ENCODE results near the gene SSH2.
"Not testable (repeated sequence)": the region's sequence is repeated elsewhere in the genome, so short reads cannot be mapped to it uniquely, and the experiment has no call there.

Gene SSH2

DNA sequence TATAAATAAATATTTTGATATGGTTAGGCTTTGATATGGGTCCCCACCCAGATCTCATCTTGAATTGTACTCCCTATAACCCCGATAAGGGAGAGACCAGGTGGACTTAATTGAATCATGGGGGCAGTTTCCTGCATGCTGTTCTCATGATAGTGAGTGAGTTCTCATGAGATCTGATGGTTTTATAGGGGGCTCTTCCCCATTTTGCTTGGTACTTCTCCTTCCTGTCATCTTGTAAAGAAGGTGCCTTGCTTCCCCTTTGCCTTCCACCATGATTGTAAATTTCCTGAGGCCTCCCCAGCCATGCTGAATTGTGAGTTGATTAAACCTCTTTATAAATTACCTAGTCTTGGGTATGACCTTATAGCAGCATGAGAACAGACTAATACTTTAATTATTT is 55.7 kb downstream of the SSH2 start:
- DNase-seq (ENCODE audit: low spot score): not testable (repeated sequence)

DNA sequence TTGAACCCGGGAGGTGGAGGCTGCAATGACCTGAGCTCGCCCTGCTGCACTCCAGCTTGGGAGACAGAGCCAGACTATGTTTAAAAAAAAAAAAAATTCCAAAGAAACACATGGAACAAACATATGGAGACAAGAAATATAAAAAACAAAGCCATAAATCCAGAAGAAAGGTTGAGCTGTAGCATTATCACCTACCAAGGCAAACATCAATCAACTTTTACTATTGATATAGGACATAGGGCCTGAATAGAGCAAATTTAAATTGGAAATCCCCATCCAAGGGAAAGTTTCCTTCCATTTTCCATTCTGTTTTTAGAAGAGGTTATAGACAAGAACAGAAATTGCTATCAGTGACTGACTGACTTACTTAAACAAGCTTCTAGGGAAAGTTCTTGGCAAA is 56.6 kb downstream of the SSH2 start:
- DNase-seq (ENCODE audit: low spot score): no peak

DNA sequence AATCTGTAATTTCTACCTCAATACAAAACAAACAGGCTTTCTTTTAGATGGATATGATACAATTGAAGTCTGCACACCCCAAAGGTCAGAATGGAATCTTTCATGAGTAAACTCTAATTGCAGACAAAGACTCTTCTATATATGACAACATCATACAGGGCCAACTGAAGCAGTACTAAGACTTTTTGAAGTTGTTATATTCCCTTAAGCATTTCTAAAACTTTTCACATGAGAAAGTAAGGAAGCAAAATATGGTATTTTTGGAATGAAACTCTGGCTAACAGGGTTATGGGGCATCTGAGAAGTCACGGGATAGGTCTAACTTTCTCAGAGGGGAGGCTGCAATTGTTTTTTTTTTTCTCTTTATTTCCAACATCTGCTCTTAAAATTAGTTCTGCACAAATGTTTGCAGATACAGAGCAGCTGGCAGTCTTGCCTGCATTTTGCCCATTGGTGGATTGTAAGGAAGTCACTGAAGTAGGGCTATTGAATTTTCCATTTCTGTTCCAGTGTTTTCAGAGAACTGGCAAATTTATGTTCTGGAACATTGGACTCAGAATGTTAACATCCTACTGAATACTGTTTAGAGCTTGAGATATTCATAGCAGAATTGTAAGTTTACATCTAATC is 59.1 kb downstream of the SSH2 start:
- no peak for DNase-seq (ENCODE audit: low spot score)

DNA sequence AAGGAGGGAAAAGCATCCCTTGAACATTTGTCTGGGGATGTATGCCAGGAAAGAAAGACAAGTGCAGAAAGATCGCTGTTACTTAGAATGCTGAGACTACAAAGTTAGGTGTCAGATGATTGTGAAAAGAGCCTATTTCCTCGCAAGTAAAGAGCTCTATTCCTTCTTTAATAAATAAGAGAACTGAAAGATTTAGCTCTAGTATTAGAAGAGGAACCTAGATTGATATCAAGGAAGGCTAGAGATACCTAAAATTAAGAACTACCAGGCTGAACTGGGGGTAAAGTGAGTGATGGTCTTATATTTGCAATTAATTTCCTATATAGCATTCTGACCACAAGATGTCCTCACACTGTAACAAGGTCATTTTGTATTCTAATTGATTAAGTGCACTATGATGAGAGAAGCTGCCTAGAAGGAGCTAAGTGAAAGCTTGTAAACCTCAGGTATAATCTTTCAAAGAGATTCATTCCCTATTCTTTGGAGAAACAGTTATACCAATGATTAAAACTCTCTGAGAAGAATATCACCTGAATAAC is 62.3 kb downstream of the SSH2 start:
- DNase-seq (ENCODE audit: low spot score): no peak

DNA sequence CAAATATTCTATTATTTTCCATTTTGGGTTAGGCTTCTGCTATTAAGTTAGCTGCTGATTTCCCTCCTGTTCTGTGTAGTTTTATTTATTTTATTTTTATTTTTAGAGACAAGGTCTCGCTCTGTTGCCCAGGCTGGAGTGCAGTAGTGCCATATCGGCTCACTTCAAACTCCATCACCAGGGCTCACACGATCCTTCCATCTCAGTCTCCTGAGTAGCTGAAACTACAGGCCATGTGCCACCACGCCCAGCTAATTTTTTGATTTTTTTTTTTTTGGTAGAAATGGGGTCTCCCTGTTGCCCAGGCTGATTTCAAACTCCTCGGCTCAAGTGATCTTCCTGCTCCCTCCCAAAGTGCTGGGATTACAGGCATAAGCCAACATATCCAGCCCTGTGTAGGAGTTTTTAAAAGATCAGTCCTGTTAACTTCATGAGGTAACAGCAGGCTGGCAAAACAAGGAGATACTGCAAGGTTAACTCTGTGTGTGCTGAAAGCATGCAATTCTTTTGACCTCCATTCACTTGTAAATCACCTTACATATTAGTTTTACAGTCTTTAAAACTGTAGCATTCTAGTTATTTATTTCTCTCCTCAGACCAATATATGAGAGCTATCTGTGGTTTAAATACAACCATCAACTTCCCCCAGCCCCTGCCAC is 63.2 kb downstream of the SSH2 start:
- no peak for DNase-seq (ENCODE audit: low spot score)

DNA sequence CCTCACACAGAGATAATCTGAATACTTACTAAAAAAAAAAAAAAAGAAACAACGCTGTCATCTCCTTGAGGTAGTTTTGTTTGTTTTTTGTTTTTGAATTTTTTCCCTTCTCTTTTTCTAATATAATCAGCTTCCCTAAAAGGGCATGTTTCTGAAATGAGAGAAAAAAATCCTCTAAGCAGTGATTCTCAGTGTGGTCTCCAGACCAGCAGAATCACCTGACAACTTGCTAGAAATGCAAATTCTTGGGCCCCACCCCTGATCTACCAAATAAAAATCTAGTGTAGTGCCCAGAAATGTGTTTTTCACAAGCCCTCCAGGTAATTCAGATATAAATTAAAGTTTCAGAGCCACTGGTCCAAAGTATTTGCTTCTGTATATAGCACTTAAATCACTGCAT is 65.4 kb downstream of the SSH2 start:
- no peak for DNase-seq (ENCODE audit: low spot score)

DNA sequence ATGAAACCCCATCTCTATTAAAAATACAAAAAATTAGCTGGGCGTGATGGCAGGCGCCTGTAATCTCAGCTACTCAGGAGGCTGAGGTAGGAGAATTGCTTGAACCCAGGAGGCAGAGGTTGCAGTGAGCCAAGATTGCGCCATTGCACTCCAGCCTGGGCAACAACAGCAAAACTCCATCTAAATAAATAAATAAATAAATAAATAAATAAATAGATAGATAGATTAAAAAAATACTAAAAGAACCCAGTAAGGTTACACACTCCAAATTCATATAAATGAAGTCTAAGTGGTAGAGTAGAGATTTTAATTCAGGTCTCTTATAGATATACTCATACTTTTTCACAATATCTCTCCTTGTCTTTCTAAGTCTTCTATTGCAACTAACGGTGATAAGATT is 65.9 kb downstream of the SSH2 start:
- DNase-seq (ENCODE audit: low spot score): not testable (repeated sequence)

DNA sequence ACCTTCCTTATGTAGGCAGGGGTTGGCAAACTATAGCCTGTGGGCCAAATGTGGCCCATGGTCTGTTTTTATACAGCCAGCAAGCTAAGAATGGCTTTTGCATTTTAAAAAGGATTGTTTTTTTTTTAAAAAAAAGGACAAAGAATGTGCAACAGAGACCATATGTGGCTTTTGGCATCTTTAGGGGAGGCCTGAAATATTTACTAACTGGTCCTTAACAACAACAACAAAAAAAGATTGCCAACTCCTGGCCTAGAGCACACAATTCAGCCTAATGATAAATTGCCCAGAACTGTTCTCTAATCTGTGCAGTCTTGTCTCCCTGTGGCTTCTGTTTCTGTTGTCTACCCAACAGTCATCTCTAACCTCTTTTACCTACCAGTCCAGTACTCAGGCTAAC is 67.1 kb downstream of the SSH2 start:
- DNase-seq (ENCODE audit: low spot score): no peak

DNA sequence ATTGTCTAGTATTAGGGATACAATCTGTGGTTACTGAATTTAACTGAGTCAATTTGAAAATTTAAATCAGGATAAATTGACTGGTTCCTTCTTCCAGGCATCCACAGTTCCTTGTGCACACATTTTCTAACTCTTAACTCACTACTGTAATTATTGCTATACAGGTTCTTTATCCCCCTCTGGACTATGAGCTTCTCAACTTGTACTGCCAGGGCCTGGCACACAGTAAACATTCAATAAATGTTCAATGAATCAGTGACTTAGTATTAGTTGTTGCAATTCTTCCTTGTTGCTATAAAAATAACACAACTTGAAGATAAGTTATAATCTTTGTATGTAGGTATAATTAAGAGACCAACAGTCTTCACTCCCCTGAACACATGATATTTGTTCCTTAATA is 67.9 kb downstream of the SSH2 start:
- DNase-seq (ENCODE audit: low spot score): no peak

DNA sequence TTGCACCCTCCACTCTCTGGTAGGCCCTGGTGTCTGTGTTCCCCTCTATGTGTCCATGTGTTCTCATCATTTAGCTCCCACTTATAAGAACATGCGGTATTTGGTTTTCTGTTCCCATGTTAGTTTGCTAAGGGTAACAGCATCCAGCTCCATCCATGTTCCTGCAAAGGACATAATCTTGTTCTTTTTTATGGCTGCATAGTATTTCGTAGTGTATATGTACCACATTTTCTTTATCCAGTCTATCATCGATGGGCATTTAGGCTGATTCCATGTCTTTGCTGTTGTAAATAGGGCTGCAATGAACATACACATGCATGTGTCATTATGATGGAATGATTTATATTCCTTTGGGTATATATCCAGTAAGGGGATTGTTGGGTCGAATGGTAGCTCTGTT is 70.6 kb downstream of the SSH2 start:
- DNase-seq (ENCODE audit: low spot score): not testable (repeated sequence)

DNA sequence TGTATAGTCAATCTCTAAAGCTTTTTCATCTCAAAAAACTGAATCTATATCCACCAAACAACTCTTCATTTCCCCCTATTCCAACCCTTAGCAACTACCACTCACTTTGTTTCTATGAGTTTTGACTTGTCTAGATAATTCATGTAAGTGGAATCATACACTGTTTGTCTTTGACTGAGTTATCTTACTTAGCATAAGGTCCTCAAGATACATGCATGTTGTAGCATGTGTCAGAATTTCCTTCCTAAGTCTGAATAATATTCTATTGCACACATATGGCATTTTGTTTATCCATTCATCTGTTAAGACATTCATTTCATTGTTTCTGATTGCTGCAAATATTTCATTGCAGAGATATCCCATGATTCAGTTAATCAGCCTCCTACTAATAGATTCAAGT is 72.2 kb downstream of the SSH2 start:
- DNase-seq (ENCODE audit: low spot score): no peak

DNA sequence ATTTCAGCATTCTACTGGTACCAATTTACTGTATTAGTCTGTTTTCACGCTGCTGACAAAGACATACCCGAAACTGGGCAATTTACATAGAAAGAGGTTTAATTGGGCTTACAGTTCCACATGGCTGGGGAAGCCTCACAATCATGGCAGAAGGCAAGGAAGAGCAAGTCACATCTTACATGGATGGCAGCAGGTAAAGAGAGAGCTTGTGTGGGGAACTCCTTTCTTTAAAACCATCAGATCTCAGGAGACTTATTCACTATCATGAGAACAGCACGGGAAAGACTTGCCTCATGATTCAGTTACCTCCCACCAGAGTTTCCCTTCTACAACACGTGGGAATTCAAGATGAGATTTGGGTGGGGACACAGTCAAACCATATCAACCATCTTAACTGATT is 72.9 kb downstream of the SSH2 start:
- not testable (repeated sequence) for DNase-seq (ENCODE audit: low spot score)

DNA sequence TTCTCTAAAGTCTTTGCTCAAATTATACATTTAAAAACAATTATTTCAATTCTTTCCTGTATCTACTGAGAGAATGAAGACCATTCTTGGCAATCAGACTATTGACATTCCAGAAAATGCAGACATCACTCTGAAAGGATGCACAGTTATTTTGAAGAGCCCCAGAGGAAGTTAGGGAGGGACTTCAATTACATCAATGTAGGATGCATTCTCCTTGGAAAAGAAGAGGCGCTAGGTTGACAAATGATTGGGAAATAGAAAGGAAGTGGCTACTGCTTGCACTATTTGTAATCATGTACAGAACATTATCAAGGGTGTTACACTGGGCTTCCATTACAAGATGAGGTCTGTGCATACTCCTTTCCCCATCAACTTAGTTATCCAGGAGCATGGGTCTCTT is 74.3 kb downstream of the SSH2 start:
- peak; percentile 52 for DNase-seq (ENCODE audit: low spot score)

DNA sequence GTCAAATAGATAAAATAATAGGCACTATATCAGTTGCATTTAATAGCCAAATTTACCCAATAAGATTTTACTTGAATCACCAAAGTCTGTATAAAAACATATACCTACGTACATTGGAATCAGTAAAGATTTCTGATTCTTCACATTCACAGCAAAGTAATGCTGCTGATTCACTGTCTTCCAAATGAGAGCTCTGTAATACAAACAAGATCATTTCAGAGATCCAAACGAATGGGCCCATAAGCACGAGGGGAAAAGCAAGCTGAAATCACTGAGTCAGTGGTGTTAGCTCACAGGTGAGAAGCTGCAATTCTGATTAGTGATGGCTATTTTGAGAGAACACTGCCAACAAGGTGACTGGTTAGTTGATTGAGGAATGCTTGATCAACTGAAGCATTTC is 81.3 kb downstream of the SSH2 start:
- DNase-seq (ENCODE audit: low spot score): no peak

DNA sequence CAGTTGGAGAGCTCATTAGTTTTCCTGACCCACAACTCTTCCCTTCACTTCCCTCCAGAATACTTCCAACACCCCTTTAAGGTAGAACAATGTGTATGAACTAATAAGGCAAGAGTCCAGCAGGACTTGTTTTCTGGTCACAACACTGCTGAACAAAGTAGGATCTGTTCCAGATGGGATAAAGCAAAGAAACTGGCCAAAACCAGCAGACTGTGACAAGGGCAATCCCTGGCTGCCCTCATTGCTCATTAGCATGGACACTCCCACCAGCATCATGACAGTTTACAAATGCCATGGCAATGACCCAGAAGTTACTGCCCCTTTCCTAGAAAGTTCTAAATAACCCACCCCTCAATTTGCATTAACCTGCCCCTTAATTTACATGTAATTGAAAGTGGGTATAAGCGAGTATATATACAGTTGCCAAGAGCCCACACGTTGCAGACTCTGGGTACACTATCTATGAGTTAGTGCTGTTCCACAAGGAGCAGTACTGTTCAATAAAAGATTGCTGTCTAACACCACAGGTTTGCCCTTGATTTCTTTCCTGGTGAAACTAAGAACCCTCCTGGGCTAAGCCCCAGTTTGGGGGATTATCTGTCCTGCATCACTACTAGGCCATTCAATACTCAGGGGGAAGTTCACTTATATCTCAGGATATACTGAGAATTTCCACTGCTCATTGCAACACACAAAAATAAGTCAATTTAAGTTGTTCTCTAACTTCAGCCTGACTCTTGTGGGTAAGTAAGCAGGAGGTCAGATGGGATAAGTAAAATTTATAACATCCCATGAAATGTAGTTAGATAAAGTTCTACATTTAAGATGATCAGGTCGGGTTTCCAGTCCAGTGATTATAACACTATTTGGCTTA is 82.3 kb downstream of the SSH2 start:
- DNase-seq (ENCODE audit: low spot score): no peak

DNA sequence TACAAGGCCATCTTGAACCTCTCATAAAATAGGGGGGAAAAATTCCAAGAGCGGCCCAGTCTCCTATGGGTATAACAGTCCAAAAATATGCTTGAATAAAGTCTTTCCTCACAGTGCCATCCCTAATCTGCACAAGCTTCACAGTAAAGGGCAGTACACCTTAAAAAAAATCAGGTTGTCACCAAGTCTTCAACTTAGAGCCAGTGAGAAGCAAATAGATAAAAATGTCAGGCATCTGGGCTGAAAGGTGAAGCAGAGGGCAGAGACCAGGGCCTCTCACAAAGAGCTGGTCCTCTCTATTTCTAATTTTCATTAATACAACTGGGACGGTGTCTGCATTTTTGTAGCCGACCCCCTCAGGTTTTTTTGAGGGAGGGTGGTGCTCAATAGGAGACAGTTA is 82.9 kb downstream of the SSH2 start:
- DNase-seq (ENCODE audit: low spot score): no peak

DNA sequence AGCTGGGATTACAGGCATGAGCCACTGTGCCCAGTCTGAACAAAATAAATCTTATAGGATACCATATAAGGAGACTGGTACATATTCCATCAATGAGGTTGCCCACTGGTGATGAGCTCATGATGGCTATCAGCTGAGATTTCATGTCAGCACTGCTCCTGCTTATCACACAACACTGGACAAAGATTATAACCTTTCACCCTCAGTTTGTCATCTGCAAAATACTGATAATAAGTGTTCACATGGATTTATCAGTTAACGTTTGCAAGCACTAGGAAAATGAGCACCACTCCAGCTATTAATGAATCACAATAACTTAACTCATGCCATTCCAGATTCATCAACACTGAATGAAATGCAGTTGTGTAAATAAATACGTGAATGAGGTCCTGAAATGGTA is 83.7 kb downstream of the SSH2 start:
- no peak for DNase-seq (ENCODE audit: low spot score)

DNA sequence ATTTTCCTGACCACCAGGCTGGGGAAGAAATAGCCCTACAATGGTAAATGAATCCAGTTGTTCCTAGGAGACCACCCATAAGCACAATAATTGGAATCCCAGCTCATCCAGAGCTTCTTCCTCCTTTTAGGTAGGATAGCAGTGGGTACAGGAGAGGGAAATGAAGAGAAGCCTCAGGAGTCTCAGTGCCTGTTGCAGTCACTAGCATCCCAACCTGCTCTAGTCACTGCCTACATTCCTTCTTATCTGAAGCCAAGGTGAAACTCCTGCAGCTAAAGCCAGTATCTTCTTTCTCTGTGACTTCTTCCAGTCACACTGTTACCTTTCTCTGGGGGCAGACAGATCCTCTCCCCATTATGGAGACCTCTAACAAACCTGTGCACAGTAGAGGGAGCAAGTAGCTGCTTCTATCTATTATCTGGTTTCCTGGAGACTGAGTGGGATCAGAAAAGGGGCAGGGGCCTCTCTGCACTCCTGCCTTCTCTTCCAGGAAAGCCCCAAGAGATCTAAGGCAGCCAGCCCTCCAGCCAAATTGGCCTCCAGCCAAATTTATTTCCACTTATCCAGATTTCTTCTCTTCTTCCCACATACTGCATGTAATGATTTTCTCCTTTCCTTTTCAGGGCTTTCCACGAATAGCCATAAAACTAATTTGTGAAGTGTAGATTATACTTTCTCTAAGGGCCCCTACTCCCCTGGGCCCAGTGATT is 85.5 kb downstream of the SSH2 start:
- no peak for DNase-seq (ENCODE audit: low spot score)

DNA sequence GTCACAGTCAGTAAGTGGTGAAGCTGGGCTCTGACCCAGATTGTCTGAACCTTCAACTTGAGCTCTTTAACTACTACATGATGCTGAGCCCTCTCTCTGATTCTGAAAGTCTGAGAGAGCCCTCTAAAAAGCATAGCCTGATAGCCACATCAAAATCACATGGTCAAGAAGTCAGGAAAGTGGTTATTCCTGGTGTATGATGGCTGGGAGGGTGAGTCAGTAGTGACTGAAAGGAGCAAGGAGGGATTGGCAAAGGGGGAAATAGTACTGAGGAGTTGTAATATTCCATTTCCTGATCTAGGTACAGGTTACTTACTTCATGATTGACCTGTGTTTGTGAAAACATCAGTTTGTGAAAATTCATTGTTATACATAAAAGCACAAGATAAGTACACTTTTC is 89.1 kb downstream of the SSH2 start:
- peak; percentile 44 for DNase-seq (ENCODE audit: low spot score)

DNA sequence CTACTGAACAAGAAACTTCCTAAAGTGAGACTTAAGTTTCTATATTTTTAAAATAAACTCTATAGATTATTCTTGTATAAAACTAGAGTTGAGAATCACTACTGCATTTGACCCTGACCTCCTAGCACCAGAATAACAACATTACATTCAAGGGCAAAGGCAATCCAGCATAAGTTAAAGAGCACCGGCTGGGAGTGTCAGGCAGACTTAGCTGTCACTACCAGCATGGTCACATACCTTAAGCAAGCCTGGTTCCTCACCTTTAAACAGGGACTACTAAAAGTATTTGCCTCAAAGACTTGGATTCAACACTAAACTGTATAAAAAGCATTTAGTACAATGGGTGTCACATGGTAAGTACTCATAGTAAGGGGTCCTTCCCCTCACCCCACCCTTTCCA is 90.4 kb downstream of the SSH2 start:
- DNase-seq (ENCODE audit: low spot score): no peak

DNA sequence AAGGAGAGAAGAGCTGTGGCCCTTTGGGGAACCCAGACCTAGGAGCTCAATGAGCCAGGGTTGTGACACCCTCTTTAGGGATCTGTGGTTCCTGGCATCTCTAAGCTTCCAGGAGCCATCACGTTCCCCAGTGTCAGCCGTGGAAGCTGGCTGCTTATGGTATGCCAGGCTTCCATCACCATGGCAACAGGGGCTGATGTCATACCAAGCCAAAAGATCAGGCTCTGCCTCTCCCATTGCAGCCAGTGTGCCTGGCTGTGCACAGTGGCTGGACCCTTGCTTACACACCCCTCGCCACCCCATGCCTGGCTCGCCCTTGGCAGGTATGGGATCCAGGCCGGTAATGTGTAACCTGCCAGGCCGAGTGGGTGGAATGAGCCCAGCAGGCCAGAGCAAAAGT is 91.1 kb downstream of the SSH2 start:
- DNase-seq (ENCODE audit: low spot score): no peak

DNA sequence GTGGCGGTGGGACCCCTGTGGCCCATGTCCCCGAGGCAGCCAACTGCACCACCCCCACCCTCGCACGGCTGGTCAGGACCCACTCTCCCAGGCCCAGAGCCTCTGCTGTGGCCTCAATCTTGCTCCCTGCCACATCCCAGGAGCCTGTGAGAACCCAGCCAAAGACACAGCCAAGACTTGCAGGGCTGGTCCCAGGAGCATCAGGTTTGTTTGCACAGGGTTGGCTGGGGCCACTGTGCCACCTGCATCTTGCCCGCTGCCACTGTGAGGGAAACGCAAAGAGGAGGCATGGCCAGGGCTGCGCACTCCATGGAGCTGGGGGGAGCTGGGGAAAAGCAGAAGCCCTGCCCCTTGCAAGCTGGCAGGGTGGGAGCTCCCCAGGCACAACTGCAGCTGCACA is 92.5 kb downstream of the SSH2 start:
- no peak for DNase-seq (ENCODE audit: low spot score)

All from AG08395 (cell line).